HCT116 (cell line): Measurements from ENCODE around the gene AGBL1. TPM values are rescaled to one million over a fixed set of nuclear protein-coding genes. Genes with fewer than 3 reads are reported as not detected.

Experiments used
- ATAC-seq: fragments of 200-7000 bp; cut with Tn5 transposase; 2 replicates; pipeline ENCODE4 v1.9.1; 2020; ENCODE audit warnings: mild to moderate bottlenecking, moderate library complexity
- BruUV-seq: library from RNA; stranded (reverse); fragments of 400-500 nt; replicated peaks from 2 replicates; lab custom pipeline; 2021; lab: Mats Ljungman, UMichigan
- CTCF ChIA-PET: fragments of 300-600 bp; sonication (Branson Sonifier 250); formaldehyde crosslinking; loops from one replicate; lab custom pipeline; 2021; ENCODE audit warnings: antibody characterized with exemption; lab: Charles Lee
- POLR2A ChIA-PET: fragments of 300-600, 350-600 bp; sonication (Branson Sonifier 250); formaldehyde crosslinking; loops from one replicate; lab custom pipeline; 2021; ENCODE audit warnings: antibody characterized with exemption; lab: Charles Lee
- RAD21 ChIA-PET, 2 experiments: fragments of 300-600 bp; sonication (Branson Sonifier 250); formaldehyde crosslinking; loops; one replicate each; lab custom pipeline; 2023; ENCODE audit warnings: low total read pairs in 2 of 2; ENCODE audit not compliant: uncharacterized antibody in 2 of 2, unreplicated experiment in 2 of 2, low non-redundant PET in 1 of 2; lab: Charles Lee
- DNase-seq: peaks from one replicate; pipeline ENCODE4 v3.0.0-alpha.2; 2010; ENCODE audit warnings: low read depth, low spot score
- H2AFZ ChIP-seq: fragments of 200-600 bp; shearing (Covaris generic), sonication (generic); 2 replicates; pipeline ENCODE4 v1.6.1; 2017; ENCODE audit warnings: low read depth, mixed run types, mixed read lengths, antibody characterized with exemption, low read length; ENCODE audit not compliant: poor library complexity, severe bottlenecking
- H3K27ac ChIP-seq: 2 replicates; pipeline ENCODE4 v1.5.1; 2012; ENCODE audit warnings: low read depth, low read length
- H3K27me3 ChIP-seq: fragments of 200-600 bp; sonication (generic); 2 replicates; pipeline ENCODE4 v1.6.1; 2016; ENCODE audit warnings: mixed run types, low read length, mixed read lengths; ENCODE audit not compliant: insufficient read depth
- H3K36me3 ChIP-seq, 2 experiments: fragments of 200-500 bp in 1 of 2; fragments of 200-600 bp in 1 of 2; sonication (Bioruptor generic) in 1 of 2; sonication (generic) in 1 of 2; 2 replicates each; pipeline versions ENCODE4 v1.5.1 to v1.6.1; 2014 to 2016; ENCODE audit warnings: low read length in 2 of 2, inconsistent platforms in 1 of 2, mixed read lengths in 1 of 2, mixed run types in 1 of 2; ENCODE audit not compliant: insufficient read depth in 2 of 2, control insufficient read depth in 1 of 2
- H3K4me1 ChIP-seq, 2 experiments: fragments of 200-600 bp in 1 of 2; sonication (generic) in 1 of 2; 2 replicates each; pipeline versions ENCODE4 v1.5.1 to v1.6.1; 2012 to 2017; ENCODE audit warnings: low read length in 2 of 2, inconsistent platforms in 1 of 2, mild to moderate bottlenecking in 1 of 2, mixed read lengths in 1 of 2, mixed run types in 1 of 2, moderate library complexity in 1 of 2; ENCODE audit not compliant: insufficient read depth in 2 of 2, control insufficient read depth in 1 of 2
- H3K4me2 ChIP-seq: fragments of 200-600 bp; sonication (generic); 2 replicates; pipeline ENCODE4 v1.6.1; 2017; ENCODE audit warnings: mixed run types, low read length, mixed read lengths
- H3K4me3 ChIP-seq, 2 experiments: fragments of 200-600 bp in 1 of 2; sonication (generic) in 1 of 2; replicated peaks in 1 of 2; 2 replicates each; pipeline ENCODE4 v1.5.1; 2011 to 2016; ENCODE audit warnings: low read length in 2 of 2, control low read depth in 1 of 2, low read depth in 1 of 2, mild to moderate bottlenecking in 1 of 2, mixed read lengths in 1 of 2, mixed run types in 1 of 2
- H3K79me2 ChIP-seq: fragments of 200-600 bp; sonication (generic); 2 replicates; pipeline ENCODE4 v1.6.1; 2017; ENCODE audit warnings: mild to moderate bottlenecking, mixed run types, low read length, moderate library complexity, mixed read lengths; ENCODE audit not compliant: insufficient read depth
- H3K9ac ChIP-seq: fragments of 200-600 bp; sonication (generic); 2 replicates; pipeline ENCODE4 v1.6.1; 2016; ENCODE audit warnings: low read length, mixed read lengths
- H3K9me2 ChIP-seq: fragments of 200-600 bp; sonication (generic), shearing (Covaris generic); 2 replicates; pipeline ENCODE4 v1.6.1; 2017; ENCODE audit warnings: mixed run types, mild to moderate bottlenecking, moderate library complexity; ENCODE audit not compliant: insufficient read depth
- H3K9me3 ChIP-seq, 2 experiments: fragments of 200-500 bp in 1 of 2; fragments of 200-600 bp in 1 of 2; sonication (Bioruptor generic) in 1 of 2; sonication (generic) in 1 of 2; 2 replicates each; pipeline ENCODE4 v1.6.1; 2014 to 2017; ENCODE audit warnings: low read length in 2 of 2, mixed read lengths in 2 of 2, inconsistent platforms in 1 of 2, low read depth in 1 of 2, mild to moderate bottlenecking in 1 of 2, mixed run types in 1 of 2, moderate library complexity in 1 of 2; ENCODE audit not compliant: control insufficient read depth in 1 of 2, insufficient read depth in 1 of 2
- H4K20me1 ChIP-seq: fragments of 200-600 bp; sonication (generic), shearing (Covaris generic); 2 replicates; pipeline ENCODE4 v1.6.1; 2017; ENCODE audit warnings: mixed run types, mild to moderate bottlenecking, moderate library complexity; ENCODE audit not compliant: insufficient read depth
- CBX3 ChIP-seq: IDR thresholded peaks from 2 replicates; pipeline ENCODE4 v1.6.1; 2012; ENCODE audit warnings: low read depth
- CEBPB ChIP-seq: IDR thresholded peaks from 2 replicates; pipeline ENCODE4 v1.6.1; 2012; ENCODE audit warnings: low read depth
- ELF1 ChIP-seq: IDR thresholded peaks from 2 replicates; pipeline ENCODE4 v1.6.1; 2012; ENCODE audit warnings: low read depth, borderline replicate concordance
- EZH2phosphoT487 ChIP-seq: fragments of 200-600 bp; IDR thresholded peaks from 2 replicates; pipeline ENCODE4 v1.6.1; 2018; ENCODE audit warnings: antibody characterized with exemption, borderline replicate concordance
- SIN3A ChIP-seq: IDR thresholded peaks from 2 replicates; pipeline ENCODE4 v1.6.1; 2012; ENCODE audit warnings: low read depth
- TCF7L2 ChIP-seq: IDR thresholded peaks from 2 replicates; pipeline ENCODE4 v1.7.0; 2011; ENCODE audit warnings: borderline replicate concordance, inconsistent platforms; ENCODE audit not compliant: insufficient read depth, insufficient read length; ENCODE audit errors: extremely low read depth
- YY1 ChIP-seq: IDR thresholded peaks from 2 replicates; pipeline ENCODE4 v1.6.1; 2011; ENCODE audit warnings: low read length, low read depth, moderate library complexity, mild to moderate bottlenecking; ENCODE audit not compliant: insufficient replicate concordance; ENCODE audit errors: extremely low read depth
- intact Hi-C: fragments of 100-400 bp; cut with micrococcal nuclease; formaldehyde crosslinking; loops from 2 replicates; pipeline ENCODE4 v1.10.0; 2022
- total RNA-seq: library from RNA; stranded (reverse); gene quantifications from one replicate; pipeline ENCODE4 v1.2.1, GENCODE V29; 2021; ENCODE audit not compliant: unreplicated experiment
- TF ChIP-seq, protein P1 (sequence below), 3 experiments: fragments of 200-600 bp in 1 of 3; sonication (generic) in 1 of 3; IDR thresholded peaks in 2 of 3; conservative IDR thresholded peaks in 1 of 3; 2 replicates each; pipeline ENCODE4 v1.5.1; 2012 to 2017; ENCODE audit warnings: low read depth in 2 of 3, low read length in 2 of 3, antibody characterized with exemption in 1 of 3, borderline replicate concordance in 1 of 3, control low read depth in 1 of 3, mild to moderate bottlenecking in 1 of 3, mixed read lengths in 1 of 3, mixed run types in 1 of 3, moderate library complexity in 1 of 3; ENCODE audit not compliant: insufficient read depth in 1 of 3
- TF ChIP-seq, protein P2 (sequence below): IDR thresholded peaks from 2 replicates; pipeline ENCODE4 v1.6.1; 2012

AGBL1 gene
- total RNA-seq, 1 experiment from 2014 or later: not detected

- ChIA-PET CTCF (no interaction called here), RAD21 (no interaction called here), POLR2A (no interaction called here)
- H3K9me3 ChIP-seq: peaks cover 4 to 5% of the 10 kb centered on the region in 2 experiments; a peak in 3 of 4 replicates
- no peak overlapping the region for H2AFZ ChIP-seq
- intact Hi-C loops: no loop called here
- no peak overlapping the region for H3K9ac ChIP-seq
- no peaks in the 10 kb centered on the region for H3K9me2 ChIP-seq
- no peaks in the 10 kb centered on the region for H3K79me2 ChIP-seq
- ATAC-seq (no peak), DNase-seq (no peak)
- BruUV-seq: no TSS peak
- H4K20me1 ChIP-seq: no peaks in the 10 kb centered on the region
- no peak overlapping the region for H3K4me2 ChIP-seq
- no peak overlapping the region for H3K27ac ChIP-seq
- no peak overlapping the region for H3K4me3 ChIP-seq
- no peaks in the 10 kb centered on the region for H3K27me3 ChIP-seq
- no peaks in the 10 kb centered on the region for H3K36me3 ChIP-seq
- no peaks in the 10 kb centered on the region for H3K4me1 ChIP-seq
- TF ChIP-seq CBX3 (no peak), YY1 (no peak), CEBPB (no peak), TCF7L2 (no peak), ELF1 (no peak), EZH2phosphoT487 (no peak), SIN3A (no peak)
- TF ChIP-seq, protein P1, sequence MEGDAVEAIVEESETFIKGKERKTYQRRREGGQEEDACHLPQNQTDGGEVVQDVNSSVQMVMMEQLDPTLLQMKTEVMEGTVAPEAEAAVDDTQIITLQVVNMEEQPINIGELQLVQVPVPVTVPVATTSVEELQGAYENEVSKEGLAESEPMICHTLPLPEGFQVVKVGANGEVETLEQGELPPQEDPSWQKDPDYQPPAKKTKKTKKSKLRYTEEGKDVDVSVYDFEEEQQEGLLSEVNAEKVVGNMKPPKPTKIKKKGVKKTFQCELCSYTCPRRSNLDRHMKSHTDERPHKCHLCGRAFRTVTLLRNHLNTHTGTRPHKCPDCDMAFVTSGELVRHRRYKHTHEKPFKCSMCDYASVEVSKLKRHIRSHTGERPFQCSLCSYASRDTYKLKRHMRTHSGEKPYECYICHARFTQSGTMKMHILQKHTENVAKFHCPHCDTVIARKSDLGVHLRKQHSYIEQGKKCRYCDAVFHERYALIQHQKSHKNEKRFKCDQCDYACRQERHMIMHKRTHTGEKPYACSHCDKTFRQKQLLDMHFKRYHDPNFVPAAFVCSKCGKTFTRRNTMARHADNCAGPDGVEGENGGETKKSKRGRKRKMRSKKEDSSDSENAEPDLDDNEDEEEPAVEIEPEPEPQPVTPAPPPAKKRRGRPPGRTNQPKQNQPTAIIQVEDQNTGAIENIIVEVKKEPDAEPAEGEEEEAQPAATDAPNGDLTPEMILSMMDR (IDR thresholded peaks at IDR 0.05 in 2 of 3, conservative IDR thresholded peaks at IDR 0.05 in 1 of 3; ENCODE audit: borderline replicate concordance in 1 of 3, insufficient read depth in 1 of 3, low read depth in 2 of 3, low read length in 2 of 3): no peak
- TF ChIP-seq, protein P2, sequence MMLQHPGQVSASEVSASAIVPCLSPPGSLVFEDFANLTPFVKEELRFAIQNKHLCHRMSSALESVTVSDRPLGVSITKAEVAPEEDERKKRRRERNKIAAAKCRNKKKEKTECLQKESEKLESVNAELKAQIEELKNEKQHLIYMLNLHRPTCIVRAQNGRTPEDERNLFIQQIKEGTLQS: no peak
- TF ChIP-seq, all 23 proteins: peak for 0
These were observed 312.6 kb downstream of the AGBL1 start for GRCh38 chr15:86392296-86392695.
